ENCODE results near the gene ATP13A2. TPM values are rescaled to one million over a fixed set of nuclear protein-coding genes. Genes with fewer than 3 reads are reported as not detected.

ATP13A2 gene
- total RNA-seq, 4 donors from 2014 or later: 17.9 to 37.0 (median 26.8) TPM

DNA sequence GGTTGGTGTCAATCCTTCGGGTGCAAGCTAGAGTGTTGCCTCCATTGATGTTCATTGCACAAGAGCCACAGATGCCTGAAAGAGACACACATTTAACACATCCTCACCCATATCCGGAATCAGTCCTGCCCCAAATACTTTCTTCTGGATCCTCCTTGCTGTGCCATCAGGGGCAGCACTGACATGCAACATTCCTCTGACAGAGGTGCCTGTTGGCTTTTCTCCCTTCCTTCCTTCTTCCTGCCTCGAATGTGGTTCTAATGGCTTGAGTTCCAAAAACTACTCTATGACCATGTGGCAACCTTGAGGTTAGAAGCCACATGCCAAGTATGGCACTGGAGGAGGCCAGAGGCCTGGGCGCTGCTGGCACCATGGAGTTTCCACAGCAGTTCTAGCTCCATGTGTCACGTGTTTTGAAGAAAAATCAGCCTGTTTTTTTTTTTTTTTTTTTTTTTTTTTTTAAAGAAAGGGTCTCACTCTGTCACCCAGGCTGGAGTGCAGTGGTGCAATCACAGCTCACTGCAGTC lies 17.0 kb upstream of the ATP13A2 start:
- ATAC-seq (peak in 1 of 2 donors; percentile 35), DNase-seq (no peak)
- Histone ChIP-seq H3K9me3 (no peaks in the 10 kb centered on the region), H3K36me3 (peaks cover 9 to 82% of the 10 kb centered on the region in 2 donors), H3K27me3 (no peaks in the 10 kb centered on the region), H3K4me1 (no peaks in the 10 kb centered on the region), H3K4me3 (no peak overlapping the region), H3K27ac (peak overlapping the region in 1 of 4 donors; percentile 29)
- in situ Hi-C loops (cut with MboI; ENCODE audit: low sequenced_read_pairs in 4 of 4) (no loop called here), intact Hi-C loops (cut with DNase I; ENCODE audit: low total_unique reads) (loop anchor here (1.0 kb wide), 1 partner anchor 16 kb away; no protein-coding TSS in a partner anchor)
- TF ChIP-seq POLR2A (IDR thresholded peaks at IDR 0.05): no peak
- TF ChIP-seq, protein P1, sequence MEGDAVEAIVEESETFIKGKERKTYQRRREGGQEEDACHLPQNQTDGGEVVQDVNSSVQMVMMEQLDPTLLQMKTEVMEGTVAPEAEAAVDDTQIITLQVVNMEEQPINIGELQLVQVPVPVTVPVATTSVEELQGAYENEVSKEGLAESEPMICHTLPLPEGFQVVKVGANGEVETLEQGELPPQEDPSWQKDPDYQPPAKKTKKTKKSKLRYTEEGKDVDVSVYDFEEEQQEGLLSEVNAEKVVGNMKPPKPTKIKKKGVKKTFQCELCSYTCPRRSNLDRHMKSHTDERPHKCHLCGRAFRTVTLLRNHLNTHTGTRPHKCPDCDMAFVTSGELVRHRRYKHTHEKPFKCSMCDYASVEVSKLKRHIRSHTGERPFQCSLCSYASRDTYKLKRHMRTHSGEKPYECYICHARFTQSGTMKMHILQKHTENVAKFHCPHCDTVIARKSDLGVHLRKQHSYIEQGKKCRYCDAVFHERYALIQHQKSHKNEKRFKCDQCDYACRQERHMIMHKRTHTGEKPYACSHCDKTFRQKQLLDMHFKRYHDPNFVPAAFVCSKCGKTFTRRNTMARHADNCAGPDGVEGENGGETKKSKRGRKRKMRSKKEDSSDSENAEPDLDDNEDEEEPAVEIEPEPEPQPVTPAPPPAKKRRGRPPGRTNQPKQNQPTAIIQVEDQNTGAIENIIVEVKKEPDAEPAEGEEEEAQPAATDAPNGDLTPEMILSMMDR (IDR thresholded peaks at IDR 0.05 in 4 of 5, conservative IDR thresholded peaks at IDR 0.05 in 1 of 5): no peak

DNA sequence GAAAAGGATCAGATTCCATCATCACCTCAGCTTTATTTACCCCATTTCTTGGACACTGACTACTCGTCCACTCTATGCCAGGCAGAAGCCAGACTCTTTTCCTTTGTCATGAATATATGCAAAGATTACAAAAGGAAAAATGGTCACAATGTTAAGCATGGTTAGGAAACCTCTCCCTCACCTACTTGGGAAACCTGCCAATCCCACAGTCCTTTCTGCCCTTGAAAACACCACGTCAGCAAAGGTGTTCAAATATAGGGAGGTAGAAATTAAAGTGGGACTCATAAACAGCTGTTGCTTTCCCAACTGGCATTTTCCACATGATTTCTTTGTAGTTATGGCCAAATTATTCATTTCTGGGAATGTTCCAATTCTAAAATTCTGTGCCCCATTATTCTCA lies 16.2 kb upstream of the ATP13A2 start:
- Histone ChIP-seq H3K27ac (no peak overlapping the region), H3K4me3 (no peak overlapping the region), H3K4me1 (no peaks in the 10 kb centered on the region), H3K27me3 (no peaks in the 10 kb centered on the region), H3K36me3 (peaks cover 9 to 83% of the 10 kb centered on the region in 2 donors), H3K9me3 (no peaks in the 10 kb centered on the region)
- in situ Hi-C loops (cut with MboI; ENCODE audit: low sequenced_read_pairs in 4 of 4): no loop called here
- intact Hi-C loops (cut with DNase I; ENCODE audit: low total_unique reads): no loop called here
- ATAC-seq: peak in 1 of 2 donors; percentile 27
- no peak for DNase-seq
- TF ChIP-seq, protein P1 (IDR thresholded peaks at IDR 0.05 in 4 of 5, conservative IDR thresholded peaks at IDR 0.05 in 1 of 5): no peak

DNA sequence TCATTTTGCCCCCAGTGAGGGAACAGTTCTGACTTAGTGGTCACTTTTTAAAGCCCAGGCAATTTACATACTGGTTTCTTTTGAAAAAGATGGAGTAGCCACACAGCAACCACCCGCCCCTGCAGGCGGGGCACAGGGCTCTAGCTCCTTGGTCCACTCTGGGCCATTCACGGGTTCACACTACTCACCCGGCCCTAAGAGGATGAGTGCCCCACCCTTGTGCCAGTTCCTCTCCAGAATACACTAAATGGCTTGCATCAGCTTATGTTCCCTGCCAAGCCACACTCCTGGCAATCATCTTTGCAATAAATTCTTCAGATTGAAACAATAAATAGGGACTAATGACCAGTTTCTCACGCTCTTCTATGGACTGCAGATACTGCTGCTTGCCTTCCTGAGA lies 15.7 kb upstream of the ATP13A2 start:
- H3K36me3 ChIP-seq: peaks cover 9 to 83% of the 10 kb centered on the region in 2 donors
- H3K4me3 ChIP-seq: no peak overlapping the region
- no peak for TF ChIP-seq POLR2A (IDR thresholded peaks at IDR 0.05)
- TF ChIP-seq, protein P1 (IDR thresholded peaks at IDR 0.05 in 4 of 5, conservative IDR thresholded peaks at IDR 0.05 in 1 of 5): no peak
- H3K9me3 ChIP-seq: no peaks in the 10 kb centered on the region
- in situ Hi-C loops (cut with MboI; ENCODE audit: low sequenced_read_pairs in 4 of 4): no loop called here
- H3K27me3 ChIP-seq: no peaks in the 10 kb centered on the region
- H3K27ac ChIP-seq: no peak overlapping the region
- ATAC-seq (peak in 1 of 2 donors; percentile 35), DNase-seq (no peak)
- intact Hi-C loops (cut with DNase I; ENCODE audit: low total_unique reads): no loop called here
- no peaks in the 10 kb centered on the region for H3K4me1 ChIP-seq

DNA sequence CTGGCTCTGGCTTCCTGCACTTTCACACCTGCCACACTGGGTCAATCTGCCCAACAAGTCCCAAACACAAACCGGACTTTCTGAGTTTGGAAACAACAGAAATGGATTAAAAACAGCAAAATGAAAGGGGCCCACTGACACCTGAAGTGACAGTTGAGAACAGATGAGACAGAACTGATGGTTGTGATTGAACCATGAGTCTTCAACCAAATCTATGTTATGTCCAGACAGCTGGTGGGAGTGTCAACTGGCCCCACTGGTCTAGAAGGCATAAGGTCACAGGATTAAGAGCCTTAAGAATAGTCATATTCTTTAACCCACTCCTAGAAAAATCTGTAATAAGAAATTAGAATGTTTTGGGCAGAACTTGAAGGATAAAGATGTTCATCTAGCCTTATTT lies 13.0 kb upstream of the ATP13A2 start:
- H3K9me3 ChIP-seq: no peaks in the 10 kb centered on the region

More for the DNA sequence above, 13.0 kb upstream of the ATP13A2 start:
- H3K27ac ChIP-seq: no peak overlapping the region
- in situ Hi-C loops (cut with MboI; ENCODE audit: low sequenced_read_pairs in 4 of 4): no loop called here
- intact Hi-C loops (cut with DNase I; ENCODE audit: low total_unique reads): no loop called here
- H3K36me3 ChIP-seq: peaks cover 9 to 95% of the 10 kb centered on the region in 2 donors
- no peak for ATAC-seq
- TF ChIP-seq POLR2A (IDR thresholded peaks at IDR 0.05): no peak
- TF ChIP-seq, protein P1 (IDR thresholded peaks at IDR 0.05 in 4 of 5, conservative IDR thresholded peaks at IDR 0.05 in 1 of 5): no peak
- no peaks in the 10 kb centered on the region for H3K27me3 ChIP-seq
- no peak overlapping the region for H3K4me3 ChIP-seq
- no peaks in the 10 kb centered on the region for H3K4me1 ChIP-seq
- no peak for DNase-seq
